K562 (cell line): ENCODE measurements around the gene LATS2. TPM values are rescaled to one million over a fixed set of nuclear protein-coding genes. Genes with fewer than 3 reads are reported as not detected.

Experiments
- ATAC-seq: fragments of 200-7000 bp; cut with Tn5 transposase; 3 replicates; pipeline ENCODE4 v1.9.1; 2020; ENCODE audit warnings: moderate library complexity
- BruUV-seq: library from RNA; stranded (reverse); fragments of 400-500 nt; replicated peaks from 2 replicates; lab custom pipeline; 2021; lab: Mats Ljungman, UMichigan
- CTCF ChIA-PET: fragments of 300-600 bp; formaldehyde crosslinking; extraction: SDS; loops from one replicate; lab custom pipeline; 2021; ENCODE audit warnings: low intra/inter-chr PET ratio; lab: Yijun Ruan, JAX
- POLR2A ChIA-PET: fragments of 300-600, 350-650 bp; sonication (Branson Sonifier 250); formaldehyde crosslinking; extraction: SDS; loops from one replicate; lab custom pipeline; 2021; ENCODE audit warnings: antibody characterized with exemption, inconsistent platforms; lab: Yijun Ruan, JAX
- DNase-seq, 4 experiments: peaks; one replicate each; pipeline versions ENCODE4 v3.0.0 to v3.0.0-alpha.2; 2011 to 2018; ENCODE audit warnings: low spot score in 3 of 4, mixed read lengths in 3 of 4; ENCODE audit errors: extremely low read depth in 1 of 4
- FAIRE-seq: peaks from 2 replicates; lab custom pipeline; 2011; peaks lifted over from hg19 to GRCh38; lab: Jason Lieb, UNC
- H2AFZ ChIP-seq: 2 replicates; pipeline ENCODE4 v1.6.0; 2011; ENCODE audit warnings: low read depth, low read length, control low read depth, inconsistent platforms
- H3K27ac ChIP-seq: fragments of 200-600 bp; 3 replicates; pipeline ENCODE4 v1.8.0; 2011; ENCODE audit warnings: low read depth, mild to moderate bottlenecking, control low read depth, inconsistent platforms, low read length, moderate library complexity, mixed read lengths; ENCODE audit errors: extremely low read depth
- H3K27me3 ChIP-seq, 2 experiments: fragments of 300-600 bp in 1 of 2; 2 replicates in 1 of 2; 3 replicates in 1 of 2; pipeline versions ENCODE4 v1.6.0 to v1.8.0; 2011; ENCODE audit warnings: inconsistent platforms in 2 of 2, low read length in 2 of 2, mild to moderate bottlenecking in 1 of 2, mixed read lengths in 1 of 2, moderate library complexity in 1 of 2; ENCODE audit not compliant: control insufficient read depth in 2 of 2, insufficient read depth in 2 of 2
- H3K36me3 ChIP-seq: fragments of 300-600 bp; 3 replicates; pipeline ENCODE4 v1.8.0; 2011; ENCODE audit warnings: mild to moderate bottlenecking, low read length, inconsistent platforms; ENCODE audit not compliant: control insufficient read depth, insufficient read depth
- H3K4me1 ChIP-seq, 2 experiments: fragments of 200-600 bp in 1 of 2; replicated peaks in 1 of 2; 2 replicates in 1 of 2; 3 replicates in 1 of 2; pipeline versions ENCODE4 v1.5.1 to v1.8.0; 2011; ENCODE audit warnings: inconsistent platforms in 2 of 2, low read length in 2 of 2, mild to moderate bottlenecking in 1 of 2, mixed read lengths in 1 of 2, moderate library complexity in 1 of 2; ENCODE audit not compliant: control insufficient read depth in 2 of 2, insufficient read depth in 2 of 2
- H3K4me2 ChIP-seq: 2 replicates; pipeline ENCODE4 v1.6.1; 2011; ENCODE audit warnings: low read length, control low read depth, inconsistent platforms, mixed read lengths; ENCODE audit not compliant: insufficient read depth
- H3K4me3 ChIP-seq: fragments of 200-600 bp; sonication (generic), shearing (Covaris generic); 2 replicates; pipeline ENCODE4 v1.5.1; 2016; ENCODE audit warnings: control low read depth, inconsistent platforms
- H3K79me2 ChIP-seq: fragments of 200-600 bp; 3 replicates; pipeline ENCODE4 v1.8.0; 2011; ENCODE audit warnings: low read length, inconsistent platforms; ENCODE audit not compliant: control insufficient read depth, insufficient read depth
- H3K9ac ChIP-seq, 2 experiments: 2 replicates each; pipeline versions ENCODE4 v1.6.0 to v1.6.1; 2011; ENCODE audit warnings: low read depth in 2 of 2, low read length in 2 of 2, control low read depth in 1 of 2, inconsistent platforms in 1 of 2, mild to moderate bottlenecking in 1 of 2, mixed read lengths in 1 of 2; ENCODE audit not compliant: insufficient read depth in 1 of 2
- H3K9me1 ChIP-seq: one replicate; pipeline ENCODE4 v1.6.0; 2011; ENCODE audit warnings: inconsistent platforms, mild to moderate bottlenecking, low read length, moderate library complexity; ENCODE audit not compliant: control insufficient read depth, insufficient read depth
- H3K9me3 ChIP-seq: replicated peaks from 2 replicates; pipeline ENCODE4 v1.5.1; 2011; ENCODE audit warnings: low read depth, low read length, inconsistent platforms; ENCODE audit not compliant: control insufficient read depth, insufficient read depth
- H4K20me1 ChIP-seq: replicated peaks from 2 replicates; pipeline ENCODE4 v1.6.1; 2011; ENCODE audit warnings: low read length, inconsistent platforms, mixed read lengths; ENCODE audit not compliant: control insufficient read depth, insufficient read depth
- BHLHE40 ChIP-seq: IDR thresholded peaks from 2 replicates; pipeline ENCODE4 v1.6.1; 2011; ENCODE audit warnings: low read length, improper control_type of control experiment
- MTF1 ChIP-seq: fragments of 250-450 bp; sonication (Bioruptor Pico); IDR thresholded peaks from 2 replicates; pipeline ENCODE4 v1.9.0; 2021; ENCODE audit warnings: moderate library complexity, mild to moderate bottlenecking, inconsistent platforms, borderline replicate concordance
- POLR2A ChIP-seq: fragments of 450-650 bp; conservative IDR thresholded peaks from 2 replicates; pipeline ENCODE4 v1.6.1; 2016
- PTBP1 ChIP-seq: fragments of 200-400 bp; formaldehyde crosslinking; IDR thresholded peaks from 2 replicates; pipeline ENCODE4 v1.6.1; 2017; ENCODE audit warnings: low read depth, low read length
- SAFB ChIP-seq: fragments of 200-400 bp; formaldehyde crosslinking; IDR thresholded peaks from 2 replicates; pipeline ENCODE4 v1.6.1; 2017; ENCODE audit warnings: low read depth, low read length, borderline replicate concordance
- SRF ChIP-seq, 2 experiments: fragments of 250-450, 450-650 bp in 1 of 2; sonication (Bioruptor Pico) in 1 of 2; sonication (generic) in 1 of 2; formaldehyde crosslinking; IDR thresholded peaks; 2 replicates each; pipeline versions ENCODE4 v1.5.0 to v1.5.1; 2020 to 2022; ENCODE audit warnings: mild to moderate bottlenecking in 1 of 2, missing genetic modification reagents in 1 of 2
- TBP ChIP-seq: optimal IDR thresholded peaks from 2 replicates; pipeline ENCODE3; 2011; ENCODE audit warnings: low read depth, low read length, improper control_type of control experiment
- YY1 ChIP-seq, 3 experiments: IDR thresholded peaks; 2 replicates each; pipeline ENCODE4 v1.6.1; 2011; ENCODE audit warnings: low read length in 2 of 3, mild to moderate bottlenecking in 2 of 3, moderate library complexity in 2 of 3, borderline replicate concordance in 1 of 3, control low read depth in 1 of 3, low read depth in 1 of 3; ENCODE audit not compliant: insufficient read depth in 3 of 3, insufficient replicate concordance in 2 of 3, control insufficient read depth in 1 of 3, insufficient read length in 1 of 3; ENCODE audit errors: extremely low read depth in 1 of 3
- ZKSCAN1 ChIP-seq: fragments of 150-350 bp; IDR thresholded peaks from 2 replicates; pipeline ENCODE4 v1.6.1; 2016; ENCODE audit warnings: low read depth, low read length
- ZNF408 ChIP-seq: fragments of 250-450 bp; sonication (Bioruptor Pico); IDR thresholded peaks from 2 replicates; pipeline ENCODE4 v1.4.0; 2020; ENCODE audit warnings: low read depth, mild to moderate bottlenecking, moderate library complexity
- WGBS: fragments of 100-300 bp; shearing (Covaris generic); methylation state at CpG from one replicate; pipeline ENCODE4 v1.1.6; 2016; ENCODE audit warnings: low coverage, mixed read lengths; ENCODE audit not compliant: insufficient coverage; ENCODE audit errors: missing lambda C conversion rate; 5-methylcytosine and 5-hydroxymethylcytosine counted together
- in situ Hi-C: fragments of 300-500 bp; cut with MboI; formaldehyde crosslinking; loops from 4 replicates; pipeline ENCODE4 v1.15.0; 2018; ENCODE audit warnings: inconsistent platforms, mixed read lengths
- intact Hi-C: fragments of 100-400 bp; cut with micrococcal nuclease; formaldehyde crosslinking; loops from 2 replicates; pipeline ENCODE4 v1.14.2; 2022
- polyA plus RNA-seq, 8 experiments: library from polyadenylated mRNA; depleted of rRNA in 4 of 8; stranded (reverse) in 5 of 8; unstranded in 3 of 8; fragments of >200 nt; fragmentation: Nextera tagmentation in 2 of 8; fragmentation: Illumina TruSeq in 1 of 8; extraction: Ambion mirVana in 2 of 8; extraction: Trizol in 1 of 8; gene quantifications; 2 replicates each; pipeline versions ENCODE4 v1.2.1 to v1.2.3, GENCODE V29; 2011 to 2014; ENCODE audit warnings: inconsistent platforms in 1 of 8, missing spikeins in 1 of 8
- total RNA-seq, 7 experiments: library from RNA; depleted of rRNA in 6 of 7; stranded (reverse); fragments of >200 nt in 6 of 7; fragmentation: Illumina TruSeq in 2 of 7; extraction: Trizol in 2 of 7; gene quantifications; 2 replicates each; pipeline versions ENCODE4 v1.2.1 to v1.2.3, GENCODE V29; 2011 to 2021; ENCODE audit warnings: low replicate concordance in 1 of 7
- TF ChIP-seq, protein P1 (sequence below): fragments of 450-650 bp; IDR thresholded peaks from 2 replicates; pipeline ENCODE4 v1.7.0; 2016; ENCODE audit warnings: borderline replicate concordance

LATS2 gene
- total and polyA plus RNA-seq, 9 of the 15 experiments (the other 6 are each of a cell fraction or from before 2014, with no cell fraction given), result 0.18 to 3.7 (median 0.76) TPM

GRCh38 chr13:21032656-21033055, 28.7 kb downstream of the LATS2 start (continued):
- TF ChIP-seq, protein P1, sequence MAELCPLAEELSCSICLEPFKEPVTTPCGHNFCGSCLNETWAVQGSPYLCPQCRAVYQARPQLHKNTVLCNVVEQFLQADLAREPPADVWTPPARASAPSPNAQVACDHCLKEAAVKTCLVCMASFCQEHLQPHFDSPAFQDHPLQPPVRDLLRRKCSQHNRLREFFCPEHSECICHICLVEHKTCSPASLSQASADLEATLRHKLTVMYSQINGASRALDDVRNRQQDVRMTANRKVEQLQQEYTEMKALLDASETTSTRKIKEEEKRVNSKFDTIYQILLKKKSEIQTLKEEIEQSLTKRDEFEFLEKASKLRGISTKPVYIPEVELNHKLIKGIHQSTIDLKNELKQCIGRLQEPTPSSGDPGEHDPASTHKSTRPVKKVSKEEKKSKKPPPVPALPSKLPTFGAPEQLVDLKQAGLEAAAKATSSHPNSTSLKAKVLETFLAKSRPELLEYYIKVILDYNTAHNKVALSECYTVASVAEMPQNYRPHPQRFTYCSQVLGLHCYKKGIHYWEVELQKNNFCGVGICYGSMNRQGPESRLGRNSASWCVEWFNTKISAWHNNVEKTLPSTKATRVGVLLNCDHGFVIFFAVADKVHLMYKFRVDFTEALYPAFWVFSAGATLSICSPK, result no peak
- no peak for TF ChIP-seq ZKSCAN1

DNA sequence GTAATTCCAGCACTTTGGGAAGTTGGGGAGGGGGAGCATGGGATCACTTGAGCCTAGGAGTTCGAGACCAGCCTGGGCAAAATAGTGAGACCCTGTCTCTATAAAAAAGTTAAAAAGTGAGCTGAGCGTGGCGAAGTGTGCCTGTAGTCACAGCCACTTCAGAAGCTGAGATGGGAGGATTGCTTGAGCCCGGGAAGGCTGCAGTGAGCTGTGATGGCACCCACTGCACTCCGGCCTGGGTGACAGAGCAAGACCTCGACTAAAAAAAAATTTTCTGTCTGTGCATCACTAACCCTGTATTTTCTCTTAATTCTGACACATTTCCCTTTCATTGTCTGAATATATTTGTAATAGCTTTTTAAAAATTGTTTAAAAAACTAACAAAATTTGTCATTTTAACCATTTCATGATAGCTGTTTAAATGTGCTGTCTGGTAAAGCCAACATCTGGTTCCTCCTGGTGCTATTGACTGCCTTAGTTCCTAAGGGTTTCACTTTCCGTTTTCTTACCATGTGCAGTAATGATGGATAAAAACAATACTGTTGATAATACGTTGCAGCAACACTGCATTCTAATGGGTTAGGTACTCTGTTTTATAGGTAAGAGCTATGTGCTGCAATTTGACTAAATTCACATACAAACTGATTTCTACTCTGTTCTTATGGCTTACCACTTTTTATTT, 29.7 kb downstream of the LATS2 start:
- POLR2A ChIA-PET, result interaction anchor here (0.7 to 1.1 kb wide), 2 partner anchors 71 to 484 kb away, joined by 3 read pairs; no protein-coding TSS in a partner anchor
- H3K27me3 ChIP-seq, result 0 out of 5 replicates have a peak, but pooled peaks cover 0 to 4% of the 10 kb centered on the region in 2 experiments
- H3K9ac ChIP-seq, result no peak overlapping the region
- FAIRE-seq, result no peak
- no TSS peak for BruUV-seq
- CTCF ChIA-PET, result no interaction called here
- no peaks in the 10 kb centered on the region for H3K36me3 ChIP-seq
- DNase-seq, result no peak
- WGBS, result 34% methylated on average over 8 of the region's 8 CpGs
- H3K9me1 ChIP-seq, result no peaks in the 10 kb centered on the region
- H3K4me3 ChIP-seq, result no peak overlapping the region
- ATAC-seq, result no peak
- no peak overlapping the region for H3K4me2 ChIP-seq
- no peak overlapping the region for H3K27ac ChIP-seq
- no peaks in the 10 kb centered on the region for H3K4me1 ChIP-seq
- no peak for TF ChIP-seq BHLHE40
- no peak for TF ChIP-seq SRF (CRISPR knock-in tag; IDR thresholded peaks at IDR 0.05)
- TF ChIP-seq PTBP1, result no peak
- TF ChIP-seq TBP, result no peak
- no peak for TF ChIP-seq ZNF408 (CRISPR knock-in tag)
- TF ChIP-seq SAFB, result no peak
- no peak for TF ChIP-seq YY1 (IDR thresholded peaks at IDR 0.05; ENCODE audit: borderline replicate concordance in 1 of 3, control insufficient read depth in 1 of 3, extremely low read depth in 1 of 3, insufficient read depth in 3 of 3, insufficient read length in 1 of 3, insufficient replicate concordance in 2 of 3, low read depth in 1 of 3, low read length in 2 of 3)
- no peak for TF ChIP-seq MTF1 (CRISPR knock-in tag)
- no peak for TF ChIP-seq POLR2A
- H2AFZ ChIP-seq, result no peak overlapping the region
- no peaks in the 10 kb centered on the region for H4K20me1 ChIP-seq
- intact Hi-C loops (no loop called here), in situ Hi-C loops (no loop called here)
- H3K79me2 ChIP-seq, result no peaks in the 10 kb centered on the region
- H3K9me3 ChIP-seq, result no peaks in the 10 kb centered on the region
